NCI-H2107 treated with DMSO at 0.1 percent for 48 hours (cell line): ENCODE measurements around the gene STEAP1B.

ENCODE experiments used
- DNase-seq: peaks from one replicate; lab custom pipeline; 2025; ENCODE audit not compliant: unreplicated experiment; lab: John Stamatoyannopoulos, UW

Gene STEAP1B

DNA sequence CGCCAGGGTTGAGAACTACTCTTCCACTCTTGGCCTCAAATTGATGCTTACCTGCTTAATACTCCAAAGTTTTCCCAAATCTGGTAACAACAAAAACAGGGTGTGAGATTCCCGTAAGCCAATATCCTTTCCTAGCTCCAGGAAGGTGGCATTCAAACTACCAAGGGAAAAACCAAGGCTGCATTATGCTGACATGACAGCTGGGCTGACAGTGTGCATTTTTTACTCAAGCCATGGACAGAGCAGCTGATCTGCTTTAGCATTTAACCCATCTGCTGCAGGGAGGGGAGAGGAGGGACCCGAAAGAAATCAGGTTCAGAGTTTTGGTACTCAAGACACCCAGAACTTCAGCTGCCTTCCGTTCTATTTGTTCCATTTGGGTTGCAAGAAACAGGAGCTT is 93.3 kb downstream of the STEAP1B start:
- no peak for DNase-seq

DNA sequence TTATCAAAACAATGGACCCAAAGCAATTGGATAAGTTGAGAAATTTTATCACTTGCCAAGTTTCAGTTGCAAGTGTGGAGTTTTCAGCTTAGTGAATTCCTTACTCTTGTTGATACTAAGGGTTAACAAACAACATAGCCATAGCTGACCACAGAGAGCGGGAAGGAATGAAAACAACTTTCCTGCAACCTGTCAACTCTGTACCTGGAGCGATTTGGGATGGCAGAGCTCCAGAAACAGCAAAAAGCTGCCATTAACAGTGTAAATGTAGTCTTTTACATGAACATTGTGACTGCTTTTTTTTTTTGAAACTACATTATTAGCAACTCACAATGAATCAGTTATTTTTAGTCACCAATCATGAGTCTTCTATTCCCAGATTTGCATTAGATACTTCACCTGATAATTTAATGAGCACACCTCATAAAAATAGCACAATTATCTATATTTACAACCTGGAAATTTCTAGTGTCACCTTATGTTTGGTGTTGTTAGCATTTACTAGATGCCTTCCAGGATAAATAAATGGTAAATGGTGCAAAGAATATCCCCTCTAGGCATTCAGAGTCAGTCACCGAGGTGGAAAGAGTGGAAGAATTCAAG is 95.5 kb downstream of the STEAP1B start:
- DNase-seq, result no peak

GRCh38 chr7:22403344-22403743 is 96.6 kb downstream of the STEAP1B start:
- DNase-seq, result no peak

- DNase-seq, result no peak
These were observed 97.7 kb downstream of the STEAP1B start for GRCh38 chr7:22402250-22402649.

DNA sequence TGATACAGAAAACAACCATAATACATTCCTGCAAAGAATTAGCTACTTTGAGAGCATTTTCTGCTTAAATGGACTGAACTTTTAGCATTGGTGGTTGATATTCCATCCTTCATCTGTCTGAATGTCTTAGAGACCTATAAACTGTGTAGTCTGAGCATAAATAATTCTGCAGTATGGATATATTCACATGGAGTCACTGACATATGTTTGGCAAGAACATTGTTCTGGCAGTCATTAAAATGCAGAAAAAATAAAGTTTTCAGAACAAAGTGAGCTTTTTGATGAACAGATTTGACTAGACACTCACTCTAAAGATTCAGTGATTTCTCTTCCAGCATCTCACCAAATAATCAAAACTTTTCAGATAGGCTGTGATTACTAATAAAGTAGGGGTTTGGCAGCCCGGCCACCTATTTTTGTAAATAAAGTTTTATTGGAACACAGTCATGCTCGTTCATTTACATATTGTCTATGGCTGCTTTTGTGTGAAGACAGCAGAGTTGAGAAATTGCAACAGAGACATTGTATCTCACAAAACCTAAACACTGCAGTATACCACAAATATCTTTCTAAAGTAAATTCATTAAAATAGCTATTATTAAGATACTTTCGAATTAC is 98.9 kb downstream of the STEAP1B start:
- DNase-seq, result no peak

- DNase-seq, result no peak
These were observed 99.7 kb downstream of the STEAP1B start for GRCh38 chr7:22400150-22400814.

- no peak for DNase-seq
These were observed 100.4 kb downstream of the STEAP1B start for GRCh38 chr7:22399546-22399945.

DNA sequence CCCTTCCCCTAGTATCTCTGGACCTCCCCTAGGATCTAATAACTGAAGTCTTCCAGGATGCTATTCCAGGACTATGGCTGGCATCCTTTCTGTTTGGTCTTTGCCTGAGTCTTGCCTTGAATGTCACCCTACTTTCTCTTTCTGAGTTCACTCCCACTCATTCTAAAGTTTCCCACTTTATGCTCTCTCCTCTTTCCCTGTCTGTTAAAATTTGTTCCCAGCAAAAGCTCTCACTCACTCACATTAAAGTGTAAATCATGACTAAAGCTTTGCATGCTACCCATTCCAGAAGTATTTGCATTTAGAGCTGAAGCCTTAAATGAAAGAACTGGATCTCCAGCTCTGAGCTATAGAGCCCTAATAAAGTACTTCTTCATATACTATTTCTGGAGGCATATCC is 100.9 kb downstream of the STEAP1B start:
- DNase-seq, result no peak

- peak; percentile 44 for DNase-seq
These were observed 102.0 kb downstream of the STEAP1B start for GRCh38 chr7:22397981-22398380.

GRCh38 chr7:22395222-22395621 is 104.8 kb downstream of the STEAP1B start:
- no peak for DNase-seq

- peak; percentile 15 for DNase-seq
These were observed 105.2 kb downstream of the STEAP1B start for GRCh38 chr7:22394739-22395138.

- DNase-seq, result no peak
These were observed 105.9 kb downstream of the STEAP1B start for GRCh38 chr7:22393913-22394729.

GRCh38 chr7:22390516-22390915 is 109.5 kb downstream of the STEAP1B start:
- DNase-seq, result no peak

DNA sequence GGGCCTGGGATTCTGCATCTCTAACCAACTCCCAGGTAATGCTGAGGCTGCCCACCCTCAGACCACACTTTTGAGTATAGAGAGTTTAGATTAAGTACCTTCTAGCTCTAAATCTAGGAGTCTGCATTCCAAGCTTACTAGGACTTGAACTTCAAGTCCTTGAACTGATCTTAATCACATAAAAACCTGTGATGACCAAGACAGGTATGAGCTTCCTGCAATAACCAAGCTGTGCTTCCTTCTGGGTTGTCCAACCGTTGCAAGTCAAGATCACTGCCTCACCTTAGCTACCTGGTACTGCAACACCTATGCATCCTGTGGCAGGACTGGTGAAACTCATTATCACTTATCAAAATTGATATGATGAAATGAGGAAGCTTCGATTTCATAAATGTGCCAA is 110.1 kb downstream of the STEAP1B start:
- DNase-seq, result no peak

- DNase-seq, result no peak
These were observed 112.4 kb downstream of the STEAP1B start for GRCh38 chr7:22387583-22387982.

DNA sequence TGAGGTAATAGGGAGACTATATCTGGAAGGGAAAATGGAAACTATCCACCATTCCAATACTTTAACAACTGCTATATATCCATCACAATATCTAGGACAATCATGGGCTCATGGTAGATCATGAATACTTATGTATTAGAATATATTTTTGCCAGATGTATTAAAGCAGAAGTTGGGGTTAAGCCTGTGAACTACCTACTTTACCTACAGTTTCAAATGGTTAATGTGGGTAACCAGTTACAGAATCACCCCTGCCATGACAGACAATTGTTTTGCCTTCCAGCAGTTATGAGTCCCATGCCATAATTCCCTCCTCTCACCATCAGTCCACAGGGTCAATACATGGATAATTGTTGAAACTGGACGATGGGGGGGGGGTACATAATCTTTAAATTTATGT is 113.1 kb downstream of the STEAP1B start:
- no peak for DNase-seq

- no peak for DNase-seq
These were observed 113.7 kb downstream of the STEAP1B start for GRCh38 chr7:22386206-22386858.

- DNase-seq, result no peak
These were observed 114.7 kb downstream of the STEAP1B start for GRCh38 chr7:22385326-22385725.

DNA sequence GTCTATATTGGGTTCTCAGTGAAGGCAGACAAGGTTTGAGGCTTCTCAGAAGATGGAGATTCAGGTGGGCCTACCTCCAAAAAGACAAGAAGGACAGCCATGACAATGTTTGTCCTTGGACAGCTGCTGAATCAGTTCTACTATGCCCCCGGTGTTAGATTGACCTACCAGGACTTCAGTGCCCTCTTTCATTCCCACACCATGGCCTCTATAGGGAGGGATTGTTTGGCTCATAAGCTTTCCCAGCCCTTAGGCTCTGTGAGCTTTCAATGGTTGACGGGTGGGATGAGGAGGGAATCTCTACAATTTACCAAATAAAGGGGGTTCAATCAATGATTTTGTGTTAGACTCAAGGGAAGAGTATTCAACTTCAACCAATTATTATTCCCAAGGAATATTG is 119.7 kb downstream of the STEAP1B start:
- DNase-seq, result no peak

GRCh38 chr7:22378199-22378980 is 121.6 kb downstream of the STEAP1B start:
- no peak for DNase-seq
